B cell (primary cell): ENCODE measurements around the gene PRR14L. TPM values are rescaled to one million over a fixed set of nuclear protein-coding genes. Genes with fewer than 3 reads are reported as not detected.

Experiments
- ATAC-seq: fragments of 200-7000 bp; cut with Tn5 transposase; one replicate; pipeline ENCODE4 v1.10.0; 2021; ENCODE audit warnings: low read depth, mild to moderate bottlenecking, moderate number of reproducible peaks, moderate library complexity
- CTCF ChIA-PET: fragments of 350-600 bp; sonication (Branson Sonifier 250); formaldehyde crosslinking; loops from one replicate; lab custom pipeline; 2021; ENCODE audit warnings: antibody characterized with exemption, inconsistent platforms; lab: Charles Lee
- POLR2A ChIA-PET: fragments of 350-600 bp; sonication (Branson Sonifier 250); formaldehyde crosslinking; loops from one replicate; lab custom pipeline; 2021; ENCODE audit warnings: antibody characterized with exemption; lab: Charles Lee
- DNase-seq: peaks from one replicate; pipeline ENCODE4 v3.0.0; 2013
- H2AFZ ChIP-seq: 2 replicates; pipeline ENCODE4 v1.6.1; 2012; ENCODE audit warnings: mild to moderate bottlenecking, low read depth, low read length; ENCODE audit not compliant: insufficient read depth, poor library complexity, severe bottlenecking
- H3K27ac ChIP-seq, 2 donors: 1 replicate in 1 of 2; 2 replicates in 1 of 2; pipeline ENCODE4 v1.5.1; 2012 to 2013; ENCODE audit warnings: low read length in 2 of 2, mild to moderate bottlenecking in 2 of 2, moderate library complexity in 1 of 2
- H3K27me3 ChIP-seq, 4 experiments: fragments of 200-600 bp in 1 of 4; sonication (generic) in 1 of 4; replicated peaks in 1 of 4; 1 replicate in 2 of 4; 2 replicates in 2 of 4; pipeline versions ENCODE4 v1.6.1 to v1.7.0; 2013 to 2016; ENCODE audit warnings: low read length in 3 of 4, mild to moderate bottlenecking in 2 of 4, mixed read lengths in 1 of 4, moderate library complexity in 1 of 4; ENCODE audit not compliant: insufficient read depth in 4 of 4, control insufficient read depth in 3 of 4; ENCODE audit errors: control extremely low read depth in 1 of 4
- H3K36me3 ChIP-seq, 2 experiments: replicated peaks in 1 of 2; 1 replicate in 1 of 2; 2 replicates in 1 of 2; pipeline versions ENCODE4 v1.6.1 to v1.7.1; 2013; ENCODE audit warnings: low read length in 1 of 2; ENCODE audit not compliant: insufficient read depth in 2 of 2, control insufficient read depth in 1 of 2; ENCODE audit errors: control extremely low read depth in 1 of 2, extremely low read depth in 1 of 2
- H3K4me1 ChIP-seq, 2 donors: fragments of 200-600 bp in 1 of 2; sonication (generic) in 1 of 2; 1 replicate in 1 of 2; 2 replicates in 1 of 2; pipeline versions ENCODE4 v1.5.1 to v1.6.1; 2013 to 2017; ENCODE audit warnings: low read length in 2 of 2; ENCODE audit not compliant: control insufficient read depth in 2 of 2, insufficient read depth in 2 of 2
- H3K4me2 ChIP-seq: replicated peaks from 2 replicates; pipeline ENCODE3; 2012; ENCODE audit warnings: mild to moderate bottlenecking, low read depth, low read length; ENCODE audit not compliant: poor library complexity, severe bottlenecking
- H3K4me3 ChIP-seq, 5 experiments: fragments of 200-600 bp in 1 of 5; sonication (generic) in 1 of 5; 1 replicate in 3 of 5; 2 replicates in 2 of 5; pipeline versions ENCODE4 v1.5.1 to v1.7.0; 2011 to 2016; ENCODE audit warnings: low read length in 4 of 5, mild to moderate bottlenecking in 4 of 5, low read depth in 2 of 5, control low read depth in 1 of 5, moderate library complexity in 1 of 5; ENCODE audit not compliant: insufficient read depth in 1 of 5; ENCODE audit errors: control extremely low read depth in 1 of 5, extremely low read depth in 1 of 5
- H3K79me2 ChIP-seq: fragments of 200-600 bp; sonication (generic); one replicate; pipeline ENCODE4 v1.6.0; 2016; ENCODE audit warnings: low read length; ENCODE audit not compliant: control insufficient read depth, insufficient read depth
- H3K9ac ChIP-seq: fragments of 200-600 bp; sonication (generic); 2 replicates; pipeline ENCODE4 v1.6.1; 2017; ENCODE audit warnings: mild to moderate bottlenecking, low read length, moderate library complexity
- H3K9me3 ChIP-seq, 3 donors: one replicate each; pipeline versions ENCODE4 v1.6.1 to v1.7.1; 2013; ENCODE audit warnings: low read length in 2 of 3; ENCODE audit not compliant: control insufficient read depth in 2 of 3, insufficient read depth in 1 of 3; ENCODE audit errors: control extremely low read depth in 1 of 3
- H4K20me1 ChIP-seq: 2 replicates; pipeline ENCODE4 v1.6.0; 2012; ENCODE audit warnings: mild to moderate bottlenecking, low read length; ENCODE audit not compliant: insufficient read depth, control insufficient read depth, poor library complexity, severe bottlenecking
- H3K27ac Mint-ChIP-seq: one replicate; pipeline ENCODE4 v1.8.0; 2021; ENCODE audit warnings: mixed read lengths
- H3K27me3 Mint-ChIP-seq: one replicate; pipeline ENCODE4 v1.8.0; 2021; ENCODE audit warnings: mixed read lengths
- H3K4me1 Mint-ChIP-seq: one replicate; pipeline ENCODE4 v1.8.0; 2021; ENCODE audit warnings: mixed read lengths
- H3K4me3 Mint-ChIP-seq: one replicate; pipeline ENCODE4 v1.8.0; 2021; ENCODE audit warnings: mixed read lengths
- H3K9me3 Mint-ChIP-seq: one replicate; pipeline ENCODE4 v1.8.0; 2022; ENCODE audit warnings: mixed read lengths; ENCODE audit not compliant: insufficient read depth
- EZH2 ChIP-seq: IDR thresholded peaks from 2 replicates; pipeline ENCODE4 v1.6.1; 2012; ENCODE audit warnings: borderline replicate concordance, low read depth, mild to moderate bottlenecking, moderate library complexity, low read length; ENCODE audit not compliant: insufficient read depth, poor library complexity, severe bottlenecking
- WGBS: methylation state at CpG from one replicate; pipeline ENCODE4 v1.1.5; 2013; ENCODE audit warnings: missing lambda C conversion rate; ENCODE audit not compliant: insufficient coverage; 5-methylcytosine and 5-hydroxymethylcytosine counted together
- intact Hi-C: fragments of 100-400 bp; cut with micrococcal nuclease; formaldehyde crosslinking; loops from one replicate; pipeline ENCODE4 v1.10.0; 2022
- polyA plus RNA-seq: library from polyadenylated mRNA; depleted of rRNA; stranded (reverse); fragments of >200 nt; gene quantifications from 2 replicates; pipeline ENCODE4 v1.2.3, GENCODE V29; 2012
- total RNA-seq, 2 donors: library from RNA; stranded (reverse); fragments of 120-200 nt in 1 of 2; gene quantifications; 1 replicate in 1 of 2; 2 replicates in 1 of 2; pipeline versions ENCODE4 v1.2.3 to v1.2.4, GENCODE V29; 2013 to 2022
- TF ChIP-seq, protein P1 (sequence below): fragments of 200-600 bp; IDR thresholded peaks from one replicate; pipeline ENCODE4 v1.8.0; 2022; ENCODE audit warnings: antibody characterized with exemption, mild to moderate bottlenecking

PRR14L gene
- total and polyA plus RNA-seq, 2 donors (not counting 1 experiment from before 2014, with no cell fraction given) = 8.5 to 69.6 TPM

DNA sequence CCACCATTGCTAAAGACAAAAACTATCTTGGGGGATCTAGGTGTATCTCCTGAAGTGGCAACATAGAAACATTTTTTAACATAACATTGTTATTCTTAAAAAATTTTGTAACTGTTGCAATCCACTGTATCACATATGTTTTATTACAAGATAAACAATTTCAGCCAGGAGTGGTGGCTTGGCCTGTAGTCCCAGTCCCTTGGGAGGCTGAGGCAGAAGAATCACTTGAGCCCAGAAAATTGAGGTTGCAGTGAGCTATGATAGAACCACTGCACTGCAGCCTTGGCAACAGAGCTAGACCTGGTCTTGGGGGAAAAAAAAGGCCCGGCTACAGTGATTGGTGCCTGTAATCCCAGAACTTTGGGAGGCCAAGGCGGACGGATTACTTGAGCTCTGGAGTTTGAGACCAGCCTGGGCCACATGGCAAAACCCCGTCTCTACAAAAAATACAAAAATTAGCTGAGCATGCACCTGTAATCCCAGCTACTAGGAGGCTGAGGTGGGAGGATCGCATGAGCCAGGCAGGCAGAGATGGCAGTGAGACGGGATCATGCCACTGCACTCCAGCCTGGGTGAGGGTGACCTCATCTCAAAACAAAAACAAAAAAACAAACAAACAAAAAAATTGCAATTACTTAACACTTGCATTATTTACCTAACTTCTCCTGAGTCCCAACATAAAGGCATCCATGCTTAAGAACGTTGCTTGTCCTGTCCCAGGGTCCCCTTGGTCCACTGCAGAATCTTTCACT lies 2.3 kb upstream of the PRR14L start:
- no peaks in the 10 kb centered on the region for H3K9me3 Mint-ChIP-seq
- Histone ChIP-seq H3K79me2 (peaks cover 52% of the 10 kb centered on the region), H3K4me1 (peaks cover 43% of the 10 kb centered on the region in 2 donors), H3K9ac (no peak overlapping the region), H3K4me3 (no peak overlapping the region), H3K27ac (peak overlapping the region in 1 of 2 donors; percentile 96), H4K20me1 (peaks cover 10% of the 10 kb centered on the region), H3K36me3 (peaks cover 0 to 4% of the 10 kb centered on the region in 2 experiments), H2AFZ (peak overlapping the region; percentile 87), H3K9me3 (no peaks in the 10 kb centered on the region), H3K4me2 (peak overlapping the region; percentile 87), H3K27me3 (no peaks in the 10 kb centered on the region)
- POLR2A ChIA-PET = no interaction called here
- no peak for ATAC-seq
- peaks cover 58% of the 10 kb centered on the region for H3K4me1 Mint-ChIP-seq
- H3K27me3 Mint-ChIP-seq = no peaks in the 10 kb centered on the region
- CTCF ChIA-PET = interaction anchor here (1.0 to 1.2 kb wide), 2 partner anchors 87 to 218 kb away, joined by 3 read pairs; no protein-coding TSS in a partner anchor
- DNase-seq = peak; percentile 16
- intact Hi-C loops = loop anchor here (2.0 to 5.0 kb wide), 6 partner anchors 40 to 1160 kb away; partner anchors contain the start of genes PATZ1, PES1, PIK3IP1 and RNF185
- H3K4me3 Mint-ChIP-seq = peak overlapping the region; percentile 99
- 77% methylated on average over 3 of the region's 7 CpGs for WGBS
- TF ChIP-seq EZH2 = no peak
- TF ChIP-seq, protein P1, sequence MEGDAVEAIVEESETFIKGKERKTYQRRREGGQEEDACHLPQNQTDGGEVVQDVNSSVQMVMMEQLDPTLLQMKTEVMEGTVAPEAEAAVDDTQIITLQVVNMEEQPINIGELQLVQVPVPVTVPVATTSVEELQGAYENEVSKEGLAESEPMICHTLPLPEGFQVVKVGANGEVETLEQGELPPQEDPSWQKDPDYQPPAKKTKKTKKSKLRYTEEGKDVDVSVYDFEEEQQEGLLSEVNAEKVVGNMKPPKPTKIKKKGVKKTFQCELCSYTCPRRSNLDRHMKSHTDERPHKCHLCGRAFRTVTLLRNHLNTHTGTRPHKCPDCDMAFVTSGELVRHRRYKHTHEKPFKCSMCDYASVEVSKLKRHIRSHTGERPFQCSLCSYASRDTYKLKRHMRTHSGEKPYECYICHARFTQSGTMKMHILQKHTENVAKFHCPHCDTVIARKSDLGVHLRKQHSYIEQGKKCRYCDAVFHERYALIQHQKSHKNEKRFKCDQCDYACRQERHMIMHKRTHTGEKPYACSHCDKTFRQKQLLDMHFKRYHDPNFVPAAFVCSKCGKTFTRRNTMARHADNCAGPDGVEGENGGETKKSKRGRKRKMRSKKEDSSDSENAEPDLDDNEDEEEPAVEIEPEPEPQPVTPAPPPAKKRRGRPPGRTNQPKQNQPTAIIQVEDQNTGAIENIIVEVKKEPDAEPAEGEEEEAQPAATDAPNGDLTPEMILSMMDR = no peak
- peak overlapping the region; percentile 100 for H3K27ac Mint-ChIP-seq
